Loucy (cell line): ENCODE measurements around the gene CELA1.

Experiments used
- CTCF ChIP-seq: fragments of 200-600 bp; sonication (generic); conservative IDR thresholded peaks from 2 replicates; pipeline ENCODE4 v1.5.1; 2014; ENCODE audit warnings: mild to moderate bottlenecking, antibody characterized with exemption, low read length
- EZH2phosphoT487 ChIP-seq: fragments of 200-600 bp; IDR thresholded peaks from 2 replicates; pipeline ENCODE4 v1.6.1; 2018; ENCODE audit warnings: antibody characterized with exemption, mild to moderate bottlenecking, moderate library complexity, borderline replicate concordance

GRCh38 chr12:51362747-51363342, 16.4 kb upstream of the CELA1 start:
- TF ChIP-seq CTCF (no peak), EZH2phosphoT487 (no peak)
